H1 (cell line): ENCODE measurements around the gene CYP1B1. TPM values are rescaled to one million over a fixed set of nuclear protein-coding genes. Genes with fewer than 3 reads are reported as not detected.

ENCODE experiments used
- CTCF ChIA-PET: fragments of 300-600 bp; sonication (Branson Sonifier 250); formaldehyde crosslinking; loops from one replicate; lab custom pipeline; 2021; ENCODE audit not compliant: partially characterized antibody; lab: Charles Lee
- POLR2A ChIA-PET: fragments of 300-600 bp; sonication (Branson Sonifier 250); formaldehyde crosslinking; loops from one replicate; lab custom pipeline; 2021; ENCODE audit warnings: inconsistent platforms; ENCODE audit not compliant: partially characterized antibody; lab: Charles Lee
- DNase-seq, 2 experiments: peaks; one replicate each; pipeline versions ENCODE4 v3.0.0 to v3.0.0-alpha.2; 2010 to 2022; ENCODE audit warnings: low spot score in 2 of 2, low read depth in 1 of 2, mixed read lengths in 1 of 2
- FAIRE-seq: peaks from 2 replicates; lab custom pipeline; 2011; peaks lifted over from hg19 to GRCh38; lab: Jason Lieb, UNC
- H2AFZ ChIP-seq: 2 replicates; pipeline ENCODE4 v1.8.1; 2012; ENCODE audit warnings: low read length, inconsistent platforms
- H2AK5ac ChIP-seq: 2 replicates; pipeline ENCODE4 v1.6.1; 2013; ENCODE audit warnings: low read depth, low read length
- H2BK120ac ChIP-seq: replicated peaks from 2 replicates; pipeline ENCODE3; 2013; ENCODE audit warnings: low read depth, low read length, inconsistent platforms
- H2BK12ac ChIP-seq: 2 replicates; pipeline ENCODE4 v1.6.1; 2013; ENCODE audit warnings: low read depth, low read length
- H2BK15ac ChIP-seq: 2 replicates; pipeline ENCODE4 v1.6.1; 2013; ENCODE audit warnings: low read length
- H2BK20ac ChIP-seq: 2 replicates; pipeline ENCODE4 v1.6.1; 2013; ENCODE audit warnings: low read length
- H2BK5ac ChIP-seq: 2 replicates; pipeline ENCODE4 v1.6.1; 2013; ENCODE audit warnings: low read depth, low read length
- H3K14ac ChIP-seq: 2 replicates; pipeline ENCODE4 v1.6.1; 2013; ENCODE audit warnings: inconsistent platforms; ENCODE audit not compliant: insufficient read length
- H3K18ac ChIP-seq: 2 replicates; pipeline ENCODE4 v1.6.1; 2013; ENCODE audit warnings: low read length; ENCODE audit errors: extremely low read depth
- H3K23ac ChIP-seq: 2 replicates; pipeline ENCODE4 v1.6.1; 2013; ENCODE audit warnings: inconsistent platforms; ENCODE audit not compliant: insufficient read length
- H3K23me2 ChIP-seq: 2 replicates; pipeline ENCODE4 v1.6.1; 2013; ENCODE audit warnings: low read depth, low read length
- H3K27ac ChIP-seq: 2 replicates; pipeline ENCODE4 v1.6.1; 2011; ENCODE audit warnings: low read depth, low read length, inconsistent platforms
- H3K27me3 ChIP-seq, 4 experiments: replicated peaks in 1 of 4; 1 replicate in 1 of 4; 2 replicates in 3 of 4; pipeline versions ENCODE4 v1.6.1 to v1.8.1; 2011 to 2013; ENCODE audit warnings: low read length in 3 of 4, mild to moderate bottlenecking in 3 of 4, inconsistent platforms in 2 of 4, mixed read lengths in 2 of 4, moderate library complexity in 1 of 4; ENCODE audit not compliant: control insufficient read depth in 3 of 4, insufficient read depth in 3 of 4; ENCODE audit errors: extremely low read depth in 1 of 4
- H3K36me3 ChIP-seq, 4 experiments: 2 replicates each; pipeline versions ENCODE4 v1.6.1 to v1.8.1; 2011 to 2013; ENCODE audit warnings: mild to moderate bottlenecking in 4 of 4, low read length in 3 of 4, moderate library complexity in 2 of 4, control low read depth in 1 of 4, inconsistent platforms in 1 of 4; ENCODE audit not compliant: insufficient read depth in 4 of 4, control insufficient read depth in 2 of 4
- H3K4ac ChIP-seq: replicated peaks from 2 replicates; pipeline ENCODE3; 2013; ENCODE audit warnings: low read length, low read depth, mixed read lengths, inconsistent platforms; ENCODE audit not compliant: insufficient read length
- H3K4me1 ChIP-seq, 4 experiments: replicated peaks in 1 of 4; 1 replicate in 1 of 4; 2 replicates in 3 of 4; pipeline versions ENCODE4 v1.6.1 to v1.8.1; 2011 to 2013; ENCODE audit warnings: low read length in 3 of 4, inconsistent platforms in 2 of 4, mixed read lengths in 1 of 4; ENCODE audit not compliant: insufficient read depth in 4 of 4, control insufficient read depth in 3 of 4
- H3K4me2 ChIP-seq, 2 experiments: 2 replicates each; pipeline versions ENCODE4 v1.6.1 to v1.8.1; 2011 to 2013; ENCODE audit warnings: low read depth in 2 of 2, low read length in 2 of 2, control low read depth in 1 of 2, inconsistent platforms in 1 of 2, mild to moderate bottlenecking in 1 of 2; ENCODE audit not compliant: insufficient read depth in 1 of 2
- H3K4me3 ChIP-seq, 4 experiments: fragments of 200-600, 300-600 bp in 1 of 4; sonication (generic), shearing (Covaris generic), sonication (Bioruptor Twin) in 1 of 4; 2 replicates each; pipeline versions ENCODE4 v1.5.1 to v1.8.1; 2011 to 2016; ENCODE audit warnings: low read length in 4 of 4, low read depth in 3 of 4, control low read depth in 2 of 4, inconsistent platforms in 2 of 4, mild to moderate bottlenecking in 2 of 4, mixed read lengths in 1 of 4, moderate library complexity in 1 of 4; ENCODE audit not compliant: insufficient read depth in 2 of 4; ENCODE audit errors: extremely low read depth in 1 of 4
- H3K56ac ChIP-seq: replicated peaks from 2 replicates; pipeline ENCODE3; 2013; ENCODE audit warnings: low read depth, mild to moderate bottlenecking, mixed read lengths, low read length, inconsistent platforms; ENCODE audit not compliant: insufficient read length
- H3K79me1 ChIP-seq: 2 replicates; pipeline ENCODE4 v1.6.1; 2013; ENCODE audit warnings: low read depth, low read length, control low read depth
- H3K79me2 ChIP-seq, 2 experiments: 2 replicates each; pipeline versions ENCODE4 v1.6.1 to v1.8.1; 2012 to 2013; ENCODE audit warnings: low read length in 2 of 2, mild to moderate bottlenecking in 2 of 2, inconsistent platforms in 1 of 2; ENCODE audit not compliant: insufficient read depth in 2 of 2, control insufficient read depth in 1 of 2
- H3K9ac ChIP-seq, 4 experiments: replicated peaks in 1 of 4; 1 replicate in 1 of 4; 2 replicates in 3 of 4; pipeline versions ENCODE4 v1.6.1 to v1.8.1; 2011 to 2013; ENCODE audit warnings: low read depth in 3 of 4, low read length in 3 of 4, control low read depth in 2 of 4, mild to moderate bottlenecking in 2 of 4, moderate library complexity in 2 of 4, inconsistent platforms in 1 of 4; ENCODE audit errors: extremely low read depth in 1 of 4
- H3K9me3 ChIP-seq, 2 experiments: 2 replicates each; pipeline versions ENCODE4 v1.6.1 to v1.8.1; 2012 to 2013; ENCODE audit warnings: mild to moderate bottlenecking in 2 of 2, moderate library complexity in 2 of 2, control low read depth in 1 of 2, inconsistent platforms in 1 of 2, low read depth in 1 of 2, low read length in 1 of 2, mixed read lengths in 1 of 2; ENCODE audit not compliant: insufficient read depth in 2 of 2
- H4K20me1 ChIP-seq, 2 experiments: replicated peaks in 1 of 2; 2 replicates each; pipeline versions ENCODE3 to v1.8.1; 2011 to 2013; ENCODE audit warnings: inconsistent platforms in 2 of 2, low read length in 2 of 2, mild to moderate bottlenecking in 1 of 2; ENCODE audit not compliant: insufficient read depth in 2 of 2, control insufficient read depth in 1 of 2
- H4K5ac ChIP-seq: 2 replicates; pipeline ENCODE4 v1.6.1; 2013; ENCODE audit warnings: low read length, low read depth, mixed read lengths, inconsistent platforms; ENCODE audit not compliant: insufficient read length
- H4K8ac ChIP-seq: 2 replicates; pipeline ENCODE4 v1.8.0; 2013; ENCODE audit warnings: mild to moderate bottlenecking, moderate library complexity, low read length, inconsistent platforms; ENCODE audit not compliant: insufficient read depth; ENCODE audit errors: extremely low read depth
- H4K91ac ChIP-seq: replicated peaks from 2 replicates; pipeline ENCODE3; 2013; ENCODE audit warnings: low read length, mixed read lengths, inconsistent platforms; ENCODE audit not compliant: insufficient read length
- CREB1 ChIP-seq: IDR thresholded peaks from 2 replicates; pipeline ENCODE4 v1.6.1; 2012; ENCODE audit warnings: inconsistent platforms
- FOSL1 ChIP-seq: IDR thresholded peaks from 2 replicates; pipeline ENCODE4 v1.6.1; 2011; ENCODE audit warnings: mild to moderate bottlenecking, low read depth, low read length, moderate library complexity; ENCODE audit not compliant: insufficient read depth
- HDAC6 ChIP-seq: IDR thresholded peaks from one replicate; pipeline ENCODE4 v1.7.1; 2012; ENCODE audit warnings: low read depth, mild to moderate bottlenecking, inconsistent platforms, low read length, moderate library complexity
- SP2 ChIP-seq: IDR thresholded peaks from 2 replicates; pipeline ENCODE4 v1.6.1; 2012; ENCODE audit warnings: mild to moderate bottlenecking, low read length, inconsistent platforms
- WGBS, 2 experiments: shearing (Covaris generic) in 1 of 2; methylation state at CpG; one replicate each; pipeline versions ENCODE4 v1.1.6 to v1.1.7; 2013 to 2015; ENCODE audit warnings: low lambda C conversion rate in 2 of 2, mixed read lengths in 2 of 2, inconsistent platforms in 1 of 2, low coverage in 1 of 2, missing lambda C conversion rate in 1 of 2; ENCODE audit not compliant: insufficient replicate concordance in 2 of 2, insufficient coverage in 1 of 2, insufficient read length in 1 of 2; ENCODE audit errors: extremely low coverage in 1 of 2, missing lambda C conversion rate in 1 of 2; 5-methylcytosine and 5-hydroxymethylcytosine counted together
- polyA plus RNA-seq, 7 experiments: library from polyadenylated mRNA; depleted of rRNA in 3 of 7; stranded (reverse) in 5 of 7; unstranded in 2 of 7; fragments of >200 nt in 5 of 7; fragments of 200-250 nt in 2 of 7; gene quantifications; 1 replicate in 5 of 7; 2 replicates in 1 of 7; 4 replicates in 1 of 7; pipeline versions ENCODE4 v1.2.1 to v1.2.3, GENCODE V29; 2011 to 2013; ENCODE audit warnings: missing spikeins in 2 of 7, mixed read lengths in 2 of 7
- total RNA-seq: library from RNA; stranded (reverse); fragmentation: NEBNext Ultra II Directional; extraction: Animal tissue kit (Norgen Biotek cat#: 25700); gene quantifications from 2 replicates; pipeline ENCODE4 v1.2.1, GENCODE V29; 2021

CYP1B1 gene
- total and polyA plus RNA-seq, 2 of the 8 experiments (the other 6 are each of a cell fraction or from before 2014, with no cell fraction given), result 1.3 to 5.7 TPM

- POLR2A ChIA-PET, result interaction anchor here (0.5 to 2.5 kb wide), 4 partner anchors 27 to 62 kb away, joined by 4 to 7 read pairs (median 5); partner anchors contain the start of gene CYP1B1
These were observed 37.1 kb upstream of the CYP1B1 start for GRCh38 chr2:38113051-38113450.

More at GRCh38 chr2:38113051-38113450, 37.1 kb upstream of the CYP1B1 start:
- H4K5ac ChIP-seq, result no peak overlapping the region
- H2BK120ac ChIP-seq, result no peak overlapping the region
- no peaks in the 10 kb centered on the region for H4K20me1 ChIP-seq
- H3K36me3 ChIP-seq, result no peaks in the 10 kb centered on the region
- WGBS, 2 experiments, result 81% methylated on average over 3 of the region's 3 CpGs; no CpG with 5 or more reads in 1 of the 2 experiments
- no peak for DNase-seq
- H3K4ac ChIP-seq, result no peak overlapping the region
- H2BK20ac ChIP-seq, result no peak overlapping the region
- no peak overlapping the region for H4K91ac ChIP-seq
- no peak for FAIRE-seq
- no peak for TF ChIP-seq HDAC6
- TF ChIP-seq SP2, result no peak
- no peak for TF ChIP-seq FOSL1
- TF ChIP-seq CREB1, result no peak
- H3K4me2 ChIP-seq, result no peak overlapping the region
- no peak overlapping the region for H2BK15ac ChIP-seq
- no peaks in the 10 kb centered on the region for H3K9me3 ChIP-seq
- no peak overlapping the region for H4K8ac ChIP-seq
- H3K56ac ChIP-seq, result no peak overlapping the region
- H3K27ac ChIP-seq, result no peak overlapping the region
- CTCF ChIA-PET, result interaction anchor here (0.9 to 4.9 kb wide), 10 partner anchors 12 to 161 kb away, joined by 3 to 76 read pairs (median 4); partner anchors contain the start of gene CYP1B1
- no peak overlapping the region for H2BK5ac ChIP-seq
- no peak overlapping the region for H3K23ac ChIP-seq
- H3K23me2 ChIP-seq, result no peaks in the 10 kb centered on the region
- no peak overlapping the region for H2AFZ ChIP-seq
- peaks cover 0 to 2% (median 1%) of the 10 kb centered on the region in 4 experiments; a peak in 2 of 7 replicates for H3K4me1 ChIP-seq
- H3K27me3 ChIP-seq, result no peaks in the 10 kb centered on the region
- H2AK5ac ChIP-seq, result no peak overlapping the region
- no peaks in the 10 kb centered on the region for H3K79me2 ChIP-seq
- H2BK12ac ChIP-seq, result no peak overlapping the region
- no peak overlapping the region for H3K9ac ChIP-seq
- no peak overlapping the region for H3K14ac ChIP-seq
- no peaks in the 10 kb centered on the region; the same call in 1 of the 2 replicates for H3K79me1 ChIP-seq
- H3K4me3 ChIP-seq, result no peak overlapping the region
- no peak overlapping the region for H3K18ac ChIP-seq
